GM23338 (cell line): ENCODE measurements around the gene RENBP. TPM values are rescaled to one million over a fixed set of nuclear protein-coding genes. Genes with fewer than 3 reads are reported as not detected.

Source experiments
- ATAC-seq: fragments of 200-7000 bp; cut with Tn5 transposase; 3 replicates; pipeline ENCODE4 v1.9.1; 2020
- DNase-seq: peaks from one replicate; pipeline ENCODE4 v3.0.0-alpha.2; 2015; ENCODE audit warnings: low spot score
- H2AFZ ChIP-seq: fragments of 200-600 bp; sonication (generic); 2 replicates; pipeline ENCODE4 v1.8.0; 2016; ENCODE audit warnings: antibody characterized with exemption, mild to moderate bottlenecking, moderate library complexity
- H3F3A ChIP-seq: fragments of 200-600 bp; sonication (generic); replicated peaks from 2 replicates; pipeline ENCODE4 v1.8.0; 2017; ENCODE audit warnings: antibody characterized with exemption, mixed run types, low read depth
- H3K27ac ChIP-seq: fragments of 200-600 bp; sonication (generic); 2 replicates; pipeline ENCODE4 v1.6.1; 2016; ENCODE audit warnings: low read depth
- H3K27me3 ChIP-seq: fragments of 200-600 bp; sonication (generic); 2 replicates; pipeline ENCODE4 v1.8.0; 2016; ENCODE audit warnings: mild to moderate bottlenecking, mixed run types, moderate library complexity; ENCODE audit not compliant: insufficient read depth
- H3K36me3 ChIP-seq: fragments of 200-600 bp; sonication (generic); 2 replicates; pipeline ENCODE4 v1.8.0; 2016; ENCODE audit warnings: mild to moderate bottlenecking; ENCODE audit not compliant: insufficient read depth
- H3K4me1 ChIP-seq: fragments of 200-600 bp; sonication (generic); 2 replicates; pipeline ENCODE4 v1.8.0; 2016; ENCODE audit warnings: mild to moderate bottlenecking, moderate library complexity; ENCODE audit not compliant: insufficient read depth
- H3K4me2 ChIP-seq: fragments of 200-600 bp; sonication (generic); 2 replicates; pipeline ENCODE4 v1.7.1; 2017; ENCODE audit warnings: mixed run types
- H3K4me3 ChIP-seq: fragments of 200-600 bp; sonication (generic); 2 replicates; pipeline ENCODE4 v1.6.1; 2016; ENCODE audit warnings: mixed run types
- H3K79me2 ChIP-seq: fragments of 200-600 bp; sonication (generic); replicated peaks from 2 replicates; pipeline ENCODE4 v1.8.0; 2017; ENCODE audit warnings: mild to moderate bottlenecking; ENCODE audit not compliant: insufficient read depth
- H3K9me2 ChIP-seq: fragments of 200-600 bp; sonication (generic); 2 replicates; pipeline ENCODE4 v1.8.0; 2017; ENCODE audit not compliant: insufficient read depth
- H4K20me1 ChIP-seq: fragments of 200-600 bp; sonication (generic); replicated peaks from 2 replicates; pipeline ENCODE4 v1.8.0; 2017; ENCODE audit warnings: mild to moderate bottlenecking; ENCODE audit not compliant: insufficient read depth
- H3K27ac Mint-ChIP-seq: 2 replicates; pipeline ENCODE4 v1.8.0; 2020; ENCODE audit warnings: inconsistent platforms, mild to moderate bottlenecking, moderate library complexity, mixed read lengths
- H3K27me3 Mint-ChIP-seq: 3 replicates; pipeline ENCODE4 v1.8.0; 2022; ENCODE audit warnings: low read depth, mild to moderate bottlenecking, moderate library complexity, mixed read lengths, inconsistent platforms; ENCODE audit not compliant: insufficient read depth, poor library complexity
- H3K36me3 Mint-ChIP-seq: 3 replicates; pipeline ENCODE4 v1.8.0; 2021; ENCODE audit warnings: low read depth, mild to moderate bottlenecking, inconsistent platforms, moderate library complexity, mixed read lengths
- H3K4me1 Mint-ChIP-seq: 3 replicates; pipeline ENCODE4 v1.8.0; 2020; ENCODE audit warnings: mild to moderate bottlenecking, inconsistent platforms, mixed read lengths
- H3K4me3 Mint-ChIP-seq: 3 replicates; pipeline ENCODE4 v1.8.0; 2021; ENCODE audit warnings: moderate library complexity, mild to moderate bottlenecking, inconsistent platforms, mixed read lengths
- H3K9me3 Mint-ChIP-seq: 3 replicates; pipeline ENCODE4 v1.8.0; 2020; ENCODE audit warnings: moderate library complexity, mild to moderate bottlenecking, inconsistent platforms, mixed read lengths
- CREB1 ChIP-seq: fragments of 250-450 bp; sonication (Bioruptor Pico); IDR thresholded peaks from 2 replicates; pipeline ENCODE4 v1.5.0; 2020; ENCODE audit warnings: low read depth, mild to moderate bottlenecking, moderate library complexity
- ETS1 ChIP-seq: IDR thresholded peaks from 2 replicates; pipeline ENCODE4 v1.6.1; 2016; ENCODE audit warnings: antibody characterized with exemption
- EZH2 ChIP-seq: fragments of 200-600 bp; sonication (generic); IDR thresholded peaks from one replicate; pipeline ENCODE4 v1.8.0; 2017; ENCODE audit warnings: antibody characterized with exemption, mild to moderate bottlenecking, low read depth; ENCODE audit not compliant: unreplicated experiment
- EZH2phosphoT487 ChIP-seq: fragments of 200-600 bp; sonication (generic); IDR thresholded peaks from one replicate; pipeline ENCODE4 v1.8.1; 2018; ENCODE audit warnings: antibody characterized with exemption; ENCODE audit not compliant: unreplicated experiment
- JUNB ChIP-seq: IDR thresholded peaks from one replicate; pipeline ENCODE4 v1.6.1; 2016; ENCODE audit warnings: antibody characterized with exemption; ENCODE audit not compliant: unreplicated experiment
- NANOG ChIP-seq: IDR thresholded peaks from 2 replicates; pipeline ENCODE4 v1.6.1; 2016; ENCODE audit warnings: antibody characterized with exemption, borderline replicate concordance
- POLR2AphosphoS5 ChIP-seq: IDR thresholded peaks from 2 replicates; pipeline ENCODE4 v1.6.1; 2016; ENCODE audit warnings: antibody characterized with exemption, low read depth
- REST ChIP-seq: IDR thresholded peaks from one replicate; pipeline ENCODE4 v1.6.1; 2018; ENCODE audit warnings: antibody characterized with exemption; ENCODE audit not compliant: unreplicated experiment
- STAT1 ChIP-seq: IDR thresholded peaks from one replicate; pipeline ENCODE4 v1.6.1; 2016; ENCODE audit warnings: antibody characterized with exemption; ENCODE audit not compliant: unreplicated experiment
- ZNF114 ChIP-seq: fragments of 250-450 bp; sonication (Bioruptor Pico); IDR thresholded peaks from 2 replicates; pipeline ENCODE4 v1.5.0; 2020; ENCODE audit warnings: mild to moderate bottlenecking, moderate library complexity
- ZNF331 ChIP-seq: fragments of 250-450 bp; sonication (Bioruptor Pico); IDR thresholded peaks from 2 replicates; pipeline ENCODE4 v1.5.0; 2020; ENCODE audit warnings: low read depth, mild to moderate bottlenecking, moderate library complexity
- polyA plus RNA-seq: library from polyadenylated mRNA; unstranded; fragments of >200 nt; fragmentation: Nextera tagmentation; extraction: Ambion mirVana; gene quantifications from 2 replicates; pipeline ENCODE4 v1.2.1, GENCODE V29; 2016
- total RNA-seq: library from RNA; depleted of rRNA; stranded (reverse); fragments of >200 nt; shearing (Covaris generic); gene quantifications from 2 replicates; pipeline ENCODE4 v1.2.3, GENCODE V29; 2014
- TF ChIP-seq, protein P1 (sequence below), 2 experiments: fragments of 200-600 bp in 1 of 2; sonication (generic) in 1 of 2; conservative IDR thresholded peaks; 2 replicates each; pipeline versions ENCODE4 v1.5.1 to v1.6.1; 2016 to 2017; ENCODE audit warnings: antibody characterized with exemption in 2 of 2, low read depth in 2 of 2, mild to moderate bottlenecking in 2 of 2, moderate library complexity in 1 of 2
- TF ChIP-seq, protein P2 (sequence below): fragments of 250-450 bp; sonication (Bioruptor Pico); IDR thresholded peaks from 2 replicates; pipeline ENCODE4 v1.5.0; 2020; ENCODE audit warnings: mild to moderate bottlenecking, moderate library complexity

RENBP gene
- total and polyA plus RNA-seq, 2 experiments from 2014 or later, result 2.0 to 10.3 TPM

- peaks cover 7% of the 10 kb centered on the region for H3K27me3 Mint-ChIP-seq
- DNase-seq (no peak), ATAC-seq (no peak)
- no peaks in the 10 kb centered on the region for H3K36me3 ChIP-seq
- H3K79me2 ChIP-seq, result peaks cover 12% of the 10 kb centered on the region
- no peaks in the 10 kb centered on the region for H3K27me3 ChIP-seq
- H3K9me3 Mint-ChIP-seq, result no peaks in the 10 kb centered on the region; the same call in 2 of the 3 replicates
- H3K27ac Mint-ChIP-seq, result no peak overlapping the region
- H3F3A ChIP-seq, result 0 out of 2 replicates have a peak, but pooled peaks cover 5% of the 10 kb centered on the region
- H3K4me3 Mint-ChIP-seq, result no peak overlapping the region
- no peak overlapping the region for H3K4me3 ChIP-seq
- peaks cover 13% of the 10 kb centered on the region for H3K4me1 Mint-ChIP-seq
- no peak overlapping the region for H3K4me2 ChIP-seq
- H3K9me2 ChIP-seq, result no peaks in the 10 kb centered on the region
- peaks cover 3% of the 10 kb centered on the region; the same call in 1 of the 2 replicates for H3K4me1 ChIP-seq
- no peak overlapping the region for H3K27ac ChIP-seq
- TF ChIP-seq REST, result no peak
- TF ChIP-seq STAT1, result no peak
- no peak for TF ChIP-seq JUNB
- TF ChIP-seq POLR2AphosphoS5, result no peak
- no peak for TF ChIP-seq EZH2phosphoT487
- TF ChIP-seq EZH2, result no peak
- no peak for TF ChIP-seq ETS1
- TF ChIP-seq ZNF331 (CRISPR knock-in tag), result no peak
- TF ChIP-seq CREB1 (CRISPR knock-in tag), result no peak
- no peak for TF ChIP-seq ZNF114 (CRISPR knock-in tag)
- TF ChIP-seq, protein P1, sequence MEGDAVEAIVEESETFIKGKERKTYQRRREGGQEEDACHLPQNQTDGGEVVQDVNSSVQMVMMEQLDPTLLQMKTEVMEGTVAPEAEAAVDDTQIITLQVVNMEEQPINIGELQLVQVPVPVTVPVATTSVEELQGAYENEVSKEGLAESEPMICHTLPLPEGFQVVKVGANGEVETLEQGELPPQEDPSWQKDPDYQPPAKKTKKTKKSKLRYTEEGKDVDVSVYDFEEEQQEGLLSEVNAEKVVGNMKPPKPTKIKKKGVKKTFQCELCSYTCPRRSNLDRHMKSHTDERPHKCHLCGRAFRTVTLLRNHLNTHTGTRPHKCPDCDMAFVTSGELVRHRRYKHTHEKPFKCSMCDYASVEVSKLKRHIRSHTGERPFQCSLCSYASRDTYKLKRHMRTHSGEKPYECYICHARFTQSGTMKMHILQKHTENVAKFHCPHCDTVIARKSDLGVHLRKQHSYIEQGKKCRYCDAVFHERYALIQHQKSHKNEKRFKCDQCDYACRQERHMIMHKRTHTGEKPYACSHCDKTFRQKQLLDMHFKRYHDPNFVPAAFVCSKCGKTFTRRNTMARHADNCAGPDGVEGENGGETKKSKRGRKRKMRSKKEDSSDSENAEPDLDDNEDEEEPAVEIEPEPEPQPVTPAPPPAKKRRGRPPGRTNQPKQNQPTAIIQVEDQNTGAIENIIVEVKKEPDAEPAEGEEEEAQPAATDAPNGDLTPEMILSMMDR (conservative IDR thresholded peaks at IDR 0.05; ENCODE audit: low read depth in 2 of 2), result no peak
- TF ChIP-seq, protein P2, sequence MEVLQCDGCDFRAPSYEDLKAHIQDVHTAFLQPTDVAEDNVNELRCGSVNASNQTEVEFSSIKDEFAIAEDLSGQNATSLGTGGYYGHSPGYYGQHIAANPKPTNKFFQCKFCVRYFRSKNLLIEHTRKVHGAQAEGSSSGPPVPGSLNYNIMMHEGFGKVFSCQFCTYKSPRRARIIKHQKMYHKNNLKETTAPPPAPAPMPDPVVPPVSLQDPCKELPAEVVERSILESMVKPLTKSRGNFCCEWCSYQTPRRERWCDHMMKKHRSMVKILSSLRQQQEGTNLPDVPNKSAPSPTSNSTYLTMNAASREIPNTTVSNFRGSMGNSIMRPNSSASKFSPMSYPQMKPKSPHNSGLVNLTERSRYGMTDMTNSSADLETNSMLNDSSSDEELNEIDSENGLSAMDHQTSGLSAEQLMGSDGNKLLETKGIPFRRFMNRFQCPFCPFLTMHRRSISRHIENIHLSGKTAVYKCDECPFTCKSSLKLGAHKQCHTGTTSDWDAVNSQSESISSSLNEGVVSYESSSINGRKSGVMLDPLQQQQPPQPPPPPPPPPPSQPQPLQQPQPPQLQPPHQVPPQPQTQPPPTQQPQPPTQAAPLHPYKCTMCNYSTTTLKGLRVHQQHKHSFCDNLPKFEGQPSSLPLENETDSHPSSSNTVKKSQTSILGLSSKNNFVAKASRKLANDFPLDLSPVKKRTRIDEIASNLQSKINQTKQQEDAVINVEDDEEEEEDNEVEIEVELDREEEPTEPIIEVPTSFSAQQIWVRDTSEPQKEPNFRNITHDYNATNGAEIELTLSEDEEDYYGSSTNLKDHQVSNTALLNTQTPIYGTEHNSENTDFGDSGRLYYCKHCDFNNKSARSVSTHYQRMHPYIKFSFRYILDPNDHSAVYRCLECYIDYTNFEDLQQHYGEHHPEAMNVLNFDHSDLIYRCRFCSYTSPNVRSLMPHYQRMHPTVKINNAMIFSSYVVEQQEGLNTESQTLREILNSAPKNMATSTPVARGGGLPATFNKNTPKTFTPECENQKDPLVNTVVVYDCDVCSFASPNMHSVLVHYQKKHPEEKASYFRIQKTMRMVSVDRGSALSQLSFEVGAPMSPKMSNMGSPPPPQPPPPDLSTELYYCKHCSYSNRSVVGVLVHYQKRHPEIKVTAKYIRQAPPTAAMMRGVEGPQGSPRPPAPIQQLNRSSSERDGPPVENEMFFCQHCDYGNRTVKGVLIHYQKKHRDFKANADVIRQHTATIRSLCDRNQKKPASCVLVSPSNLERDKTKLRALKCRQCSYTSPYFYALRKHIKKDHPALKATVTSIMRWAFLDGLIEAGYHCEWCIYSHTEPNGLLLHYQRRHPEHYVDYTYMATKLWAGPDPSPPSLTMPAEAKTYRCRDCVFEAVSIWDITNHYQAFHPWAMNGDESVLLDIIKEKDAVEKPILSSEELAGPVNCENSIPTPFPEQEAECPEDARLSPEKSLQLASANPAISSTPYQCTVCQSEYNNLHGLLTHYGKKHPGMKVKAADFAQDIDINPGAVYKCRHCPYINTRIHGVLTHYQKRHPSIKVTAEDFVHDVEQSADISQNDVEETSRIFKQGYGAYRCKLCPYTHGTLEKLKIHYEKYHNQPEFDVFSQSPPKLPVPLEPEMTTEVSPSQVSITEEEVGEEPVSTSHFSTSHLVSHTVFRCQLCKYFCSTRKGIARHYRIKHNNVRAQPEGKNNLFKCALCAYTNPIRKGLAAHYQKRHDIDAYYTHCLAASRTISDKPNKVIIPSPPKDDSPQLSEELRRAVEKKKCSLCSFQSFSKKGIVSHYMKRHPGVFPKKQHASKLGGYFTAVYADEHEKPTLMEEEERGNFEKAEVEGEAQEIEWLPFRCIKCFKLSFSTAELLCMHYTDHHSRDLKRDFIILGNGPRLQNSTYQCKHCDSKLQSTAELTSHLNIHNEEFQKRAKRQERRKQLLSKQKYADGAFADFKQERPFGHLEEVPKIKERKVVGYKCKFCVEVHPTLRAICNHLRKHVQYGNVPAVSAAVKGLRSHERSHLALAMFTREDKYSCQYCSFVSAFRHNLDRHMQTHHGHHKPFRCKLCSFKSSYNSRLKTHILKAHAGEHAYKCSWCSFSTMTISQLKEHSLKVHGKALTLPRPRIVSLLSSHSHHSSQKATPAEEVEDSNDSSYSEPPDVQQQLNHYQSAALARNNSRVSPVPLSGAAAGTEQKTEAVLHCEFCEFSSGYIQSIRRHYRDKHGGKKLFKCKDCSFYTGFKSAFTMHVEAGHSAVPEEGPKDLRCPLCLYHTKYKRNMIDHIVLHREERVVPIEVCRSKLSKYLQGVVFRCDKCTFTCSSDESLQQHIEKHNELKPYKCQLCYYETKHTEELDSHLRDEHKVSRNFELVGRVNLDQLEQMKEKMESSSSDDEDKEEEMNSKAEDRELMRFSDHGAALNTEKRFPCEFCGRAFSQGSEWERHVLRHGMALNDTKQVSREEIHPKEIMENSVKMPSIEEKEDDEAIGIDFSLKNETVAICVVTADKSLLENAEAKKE (CRISPR knock-in tag), result no peak
- TF ChIP-seq NANOG, result no peak
- H2AFZ ChIP-seq, result no peak overlapping the region
- H3K36me3 Mint-ChIP-seq, result peaks cover 27% of the 10 kb centered on the region
- no peaks in the 10 kb centered on the region; the same call in 1 of the 2 replicates for H4K20me1 ChIP-seq
Measured at GRCh38 chrX:153932220-153932915, 12.1 kb downstream of the RENBP start.
